MCF 10A (cell line): ENCODE data around the gene LMO7. TPM values are rescaled to one million over a fixed set of nuclear protein-coding genes. Genes with fewer than 3 reads are reported as not detected.

Source experiments
- BruUV-seq: library from RNA; stranded (reverse); fragments of 400-500 nt; replicated peaks from 2 replicates; lab custom pipeline; 2021; lab: Mats Ljungman, UMichigan
- CTCF ChIA-PET: fragments of 300-600 bp; sonication (Branson Sonifier 250); formaldehyde crosslinking; extraction: SDS; loops from one replicate; lab custom pipeline; 2021; ENCODE audit warnings: antibody characterized with exemption, inconsistent platforms; lab: Yijun Ruan, JAX
- POLR2A ChIA-PET: fragments of 300-600, 350-650 bp; sonication (Branson Sonifier 250); formaldehyde crosslinking; extraction: SDS; loops from one replicate; lab custom pipeline; 2020; ENCODE audit warnings: antibody characterized with exemption, inconsistent platforms; lab: Yijun Ruan, JAX
- DNase-seq: peaks from one replicate; pipeline ENCODE4 v3.0.0-alpha.2; 2018; ENCODE audit not compliant: unreplicated experiment
- H3K27ac Mint-ChIP-seq: one replicate; pipeline ENCODE4 v1.8.0; 2022; ENCODE audit warnings: mild to moderate bottlenecking, low read depth, mixed read lengths; ENCODE audit not compliant: unreplicated experiment
- H3K27me3 Mint-ChIP-seq: one replicate; pipeline ENCODE4 v1.8.0; 2022; ENCODE audit warnings: mixed read lengths; ENCODE audit not compliant: insufficient read depth, unreplicated experiment
- H3K36me3 Mint-ChIP-seq: one replicate; pipeline ENCODE4 v1.8.0; 2022; ENCODE audit warnings: mild to moderate bottlenecking, moderate library complexity, mixed read lengths; ENCODE audit not compliant: insufficient read depth, unreplicated experiment
- H3K4me1 Mint-ChIP-seq: one replicate; pipeline ENCODE4 v1.8.0; 2022; ENCODE audit warnings: mixed read lengths; ENCODE audit not compliant: insufficient read depth, unreplicated experiment
- H3K4me3 Mint-ChIP-seq: one replicate; pipeline ENCODE4 v1.8.0; 2022; ENCODE audit warnings: mild to moderate bottlenecking, moderate library complexity, mixed read lengths; ENCODE audit not compliant: unreplicated experiment
- H3K9me3 Mint-ChIP-seq: one replicate; pipeline ENCODE4 v1.8.0; 2022; ENCODE audit warnings: mixed read lengths; ENCODE audit not compliant: unreplicated experiment
- CTCF ChIP-seq: fragments of 200-600 bp; IDR thresholded peaks from one replicate; pipeline ENCODE4 v1.8.0; 2022; ENCODE audit warnings: antibody characterized with exemption, mild to moderate bottlenecking; ENCODE audit not compliant: unreplicated experiment
- intact Hi-C: fragments of 100-400 bp; cut with micrococcal nuclease; formaldehyde crosslinking; loops from 2 replicates; pipeline ENCODE4 v1.14.1; 2022
- total RNA-seq: library from RNA; stranded (reverse); gene quantifications from 2 replicates; pipeline ENCODE4 v1.2.3, GENCODE V29; 2022

Gene LMO7
- total RNA-seq, 1 experiment from 2014 or later, result 30.8 TPM

- no peak for TF ChIP-seq CTCF
- ChIA-PET POLR2A (interaction anchor here (0.6 to 1.5 kb wide), 5 partner anchors 175 to 1018 kb away, joined by 3 to 4 read pairs (median 4); no protein-coding TSS in a partner anchor), CTCF (interaction anchor here (0.5 to 7.3 kb wide), 45 partner anchors 10 to 1131 kb away, joined by 3 to 74 read pairs (median 4); partner anchors contain the start of gene KCTD12)
- H3K4me1 Mint-ChIP-seq, result no peaks in the 10 kb centered on the region
- no TSS peak for BruUV-seq
- DNase-seq, result no peak
- H3K27ac Mint-ChIP-seq, result no peak overlapping the region
- H3K27me3 Mint-ChIP-seq, result no peaks in the 10 kb centered on the region
- peaks cover 4% of the 10 kb centered on the region for H3K36me3 Mint-ChIP-seq
- intact Hi-C loops, result loop anchor here (5.0 to 10.0 kb wide), 3 partner anchors 109 to 954 kb away; no protein-coding TSS in a partner anchor
- peak overlapping the region; percentile 77 for H3K4me3 Mint-ChIP-seq
- no peaks in the 10 kb centered on the region for H3K9me3 Mint-ChIP-seq
Observed at GRCh38 chr13:75871059-75871458, 234.9 kb downstream of the LMO7 start.

GRCh38 chr13:75872980-75873379 is 236.8 kb downstream of the LMO7 start:
- no peaks in the 10 kb centered on the region for H3K27me3 Mint-ChIP-seq

GRCh38 chr13:75873494-75873893 is 237.4 kb downstream of the LMO7 start:
- ChIA-PET CTCF (interaction anchor here (0.6 to 7.3 kb wide), 12 partner anchors 12 to 1128 kb away, joined by 3 to 122 read pairs (median 4); no protein-coding TSS in a partner anchor), POLR2A (interaction anchor here (0.7 kb wide), 1 partner anchor 1121 kb away, joined by 3 read pairs; no protein-coding TSS in a partner anchor)
- Mint-ChIP-seq H3K36me3 (peaks cover 4% of the 10 kb centered on the region), H3K4me3 (no peak overlapping the region), H3K4me1 (no peaks in the 10 kb centered on the region), H3K27me3 (no peaks in the 10 kb centered on the region), H3K9me3 (no peaks in the 10 kb centered on the region), H3K27ac (no peak overlapping the region)
- no peak for DNase-seq
- no TSS peak for BruUV-seq
- no peak for TF ChIP-seq CTCF
- intact Hi-C loops, result loop anchor here (5.0 to 10.0 kb wide), 3 partner anchors 111 to 951 kb away; no protein-coding TSS in a partner anchor

More at GRCh38 chr13:75872980-75873379, 236.8 kb downstream of the LMO7 start:
- DNase-seq, result no peak
- Mint-ChIP-seq H3K4me1 (no peaks in the 10 kb centered on the region), H3K4me3 (no peak overlapping the region), H3K9me3 (no peaks in the 10 kb centered on the region), H3K36me3 (peaks cover 4% of the 10 kb centered on the region), H3K27ac (no peak overlapping the region)
- ChIA-PET CTCF (interaction anchor here (0.6 to 7.3 kb wide), 10 partner anchors 18 to 1030 kb away, joined by 3 to 122 read pairs (median 5); no protein-coding TSS in a partner anchor), POLR2A (interaction anchor here (0.7 kb wide), 1 partner anchor 1121 kb away, joined by 3 read pairs; no protein-coding TSS in a partner anchor)
- TF ChIP-seq CTCF, result no peak
- intact Hi-C loops, result loop anchor here (5.0 to 10.0 kb wide), 3 partner anchors 111 to 952 kb away; no protein-coding TSS in a partner anchor
- BruUV-seq, result no TSS peak

DNA sequence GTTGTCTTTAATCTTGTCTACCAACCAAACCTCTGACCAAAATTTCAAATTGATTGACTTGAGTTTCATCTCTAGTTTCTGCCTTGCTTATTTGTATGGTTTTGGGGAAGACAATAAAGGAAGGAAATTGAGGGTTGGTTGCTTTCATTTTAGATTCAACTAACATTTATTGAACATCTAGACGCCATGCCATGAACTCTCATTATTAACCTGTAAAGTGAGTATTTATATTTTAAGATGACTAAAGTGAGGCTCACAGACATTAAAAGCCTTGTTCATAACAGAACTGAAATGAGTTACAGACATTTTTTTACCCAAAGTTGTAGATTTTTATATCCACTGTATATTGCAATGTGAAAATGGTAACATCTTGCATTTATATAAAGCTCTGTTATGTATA is 239.3 kb downstream of the LMO7 start:
- H3K4me3 Mint-ChIP-seq, result no peak overlapping the region
- H3K4me1 Mint-ChIP-seq, result no peaks in the 10 kb centered on the region
- H3K9me3 Mint-ChIP-seq, result no peaks in the 10 kb centered on the region
- ChIA-PET CTCF (interaction anchor here (0.5 to 7.3 kb wide), 35 partner anchors 12 to 1110 kb away, joined by 3 to 122 read pairs (median 4); no protein-coding TSS in a partner anchor), POLR2A (interaction anchor here (1.4 to 3.3 kb wide), 2 partner anchors 598 to 1010 kb away, joined by 4 to 22 read pairs; no protein-coding TSS in a partner anchor)
- no peaks in the 10 kb centered on the region for H3K27me3 Mint-ChIP-seq
- no peak for TF ChIP-seq CTCF
- no peak overlapping the region for H3K27ac Mint-ChIP-seq
- no peak for DNase-seq
- intact Hi-C loops, result loop anchor here (5.0 to 10.0 kb wide), 3 partner anchors 789 to 1012 kb away; partner anchors contain the start of gene KCTD12
- BruUV-seq, result no TSS peak
- peaks cover 4% of the 10 kb centered on the region for H3K36me3 Mint-ChIP-seq
